GM18526 (cell line): Measurements from ENCODE around the gene ZSWIM3.

ENCODE experiments used
- POLR2A ChIP-seq: IDR thresholded peaks from 3 replicates; pipeline ENCODE4 v1.6.1; 2011; ENCODE audit not compliant: insufficient read length; ENCODE audit errors: extremely low read depth

Gene ZSWIM3

DNA sequence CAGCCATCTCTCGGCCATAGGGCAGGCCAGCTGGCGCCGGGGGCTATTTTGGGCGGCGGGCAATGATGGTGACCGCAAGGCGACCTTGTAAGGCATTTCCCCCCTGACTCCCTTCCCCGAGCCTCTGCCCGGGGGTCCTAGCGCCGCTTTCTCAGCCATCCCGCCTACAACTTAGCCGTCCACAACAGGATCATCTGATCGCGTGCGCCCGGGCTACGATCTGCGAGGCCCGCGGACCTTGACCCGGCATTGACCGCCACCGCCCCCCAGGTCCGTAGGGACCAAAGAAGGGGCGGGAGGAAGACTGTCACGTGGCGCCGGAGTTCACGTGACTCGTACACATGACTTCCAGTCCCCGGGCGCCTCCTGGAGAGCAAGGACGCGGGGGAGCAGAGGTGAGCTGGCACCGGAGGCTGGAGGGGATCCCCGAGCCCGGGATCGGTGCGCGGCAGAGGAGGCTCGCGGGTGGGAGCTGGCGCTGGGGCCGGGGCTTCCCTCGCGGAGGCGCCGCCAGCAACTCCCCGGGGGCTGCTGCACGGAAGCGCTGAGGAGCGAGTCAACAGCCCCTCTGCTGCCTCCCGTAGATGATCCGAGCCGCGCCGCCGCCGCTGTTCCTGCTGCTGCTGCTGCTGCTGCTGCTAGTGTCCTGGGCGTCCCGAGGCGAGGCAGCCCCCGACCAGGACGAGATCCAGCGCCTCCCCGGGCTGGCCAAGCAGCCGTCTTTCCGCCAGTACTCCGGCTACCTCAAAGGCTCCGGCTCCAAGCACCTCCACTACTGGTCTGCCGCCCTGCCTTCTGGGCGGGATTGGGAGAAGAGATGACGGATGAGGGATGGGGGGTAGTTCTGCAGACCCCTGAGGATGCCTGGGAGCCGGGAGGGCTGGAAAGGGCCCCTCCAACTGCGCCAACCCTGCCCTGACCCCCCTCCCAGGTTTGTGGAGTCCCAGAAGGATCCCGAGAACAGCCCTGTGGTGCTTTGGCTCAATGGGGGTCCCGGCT is 33.9 kb downstream of the ZSWIM3 start, which contains the start of the genes CTSA and NEURL2:
Gene CTSA (plus strand): TSS at position 351 of the 999 bp plus-strand sequence. CDS start 234 bp downstream, at position 585.
Gene NEURL2 (minus strand): TSS at position 224 of the 999 bp plus-strand sequence. CDS start 217 bp downstream, at position 7.
- TF ChIP-seq POLR2A, result peak; percentile 70

- TF ChIP-seq POLR2A, result no peak
Measured at GRCh38 chr20:45892049-45892825, 34.8 kb downstream of the ZSWIM3 start.

DNA sequence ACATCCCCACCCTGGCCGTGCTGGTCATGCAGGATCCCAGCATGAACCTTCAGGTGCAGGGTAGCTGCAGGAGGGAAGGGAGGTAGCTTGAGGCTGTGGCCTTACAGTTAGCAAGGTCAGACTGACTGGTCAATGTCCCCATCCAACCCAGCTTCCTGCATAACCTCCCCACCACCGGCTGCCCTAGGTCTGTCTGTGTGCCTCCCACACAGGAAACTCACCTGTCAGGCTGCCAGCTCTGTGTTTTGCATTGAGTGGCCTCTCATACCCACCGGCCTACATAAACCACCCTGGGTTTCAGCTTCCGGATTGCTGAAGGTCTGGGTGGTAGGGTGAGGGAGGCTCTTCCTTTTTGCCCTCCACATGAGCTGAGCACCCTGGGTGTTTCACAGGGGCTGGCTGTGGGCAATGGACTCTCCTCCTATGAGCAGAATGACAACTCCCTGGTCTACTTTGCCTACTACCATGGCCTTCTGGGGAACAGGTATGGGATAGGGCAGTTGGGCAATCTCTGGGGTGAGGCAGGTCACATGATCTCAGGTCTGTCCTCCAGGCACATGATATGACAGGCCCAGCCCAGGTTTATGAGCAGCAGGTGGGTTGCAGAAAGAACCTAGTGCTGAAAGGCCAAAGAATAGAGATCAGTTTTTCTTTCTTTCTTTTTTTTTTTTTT is 35.5 kb downstream of the ZSWIM3 start:
- TF ChIP-seq POLR2A, result no peak

DNA sequence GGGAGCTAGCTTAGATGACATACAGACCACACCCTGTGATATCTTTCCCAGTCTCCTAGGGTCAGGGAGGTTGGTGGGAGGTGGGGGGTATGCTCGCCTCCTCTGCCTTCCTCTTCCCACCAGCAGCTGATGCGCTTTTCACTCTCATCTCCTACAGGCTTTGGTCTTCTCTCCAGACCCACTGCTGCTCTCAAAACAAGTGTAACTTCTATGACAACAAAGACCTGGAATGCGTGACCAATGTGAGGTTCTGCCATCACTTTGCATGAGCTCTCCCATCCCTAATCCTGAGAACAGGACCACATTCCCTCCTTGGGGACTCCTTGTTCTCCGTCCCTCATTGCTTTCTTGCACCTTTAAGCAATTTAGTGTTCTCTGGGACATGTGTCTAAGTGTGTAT is 36.4 kb downstream of the ZSWIM3 start:
- TF ChIP-seq POLR2A, result no peak

DNA sequence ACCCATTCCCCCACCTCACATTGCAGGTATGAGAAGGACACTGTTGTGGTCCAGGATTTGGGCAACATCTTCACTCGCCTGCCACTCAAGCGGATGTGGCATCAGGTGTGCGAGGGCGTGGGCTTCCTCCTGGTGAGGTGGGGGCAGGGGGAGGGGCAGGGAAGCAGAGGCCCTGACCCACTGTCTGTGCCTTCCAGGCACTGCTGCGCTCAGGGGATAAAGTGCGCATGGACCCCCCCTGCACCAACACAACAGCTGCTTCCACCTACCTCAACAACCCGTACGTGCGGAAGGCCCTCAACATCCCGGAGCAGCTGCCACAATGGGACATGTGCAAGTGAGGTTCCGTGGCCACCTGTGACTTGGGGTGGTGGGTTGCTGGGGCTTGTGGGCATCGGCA is 37.4 kb downstream of the ZSWIM3 start:
- TF ChIP-seq POLR2A, result no peak

DNA sequence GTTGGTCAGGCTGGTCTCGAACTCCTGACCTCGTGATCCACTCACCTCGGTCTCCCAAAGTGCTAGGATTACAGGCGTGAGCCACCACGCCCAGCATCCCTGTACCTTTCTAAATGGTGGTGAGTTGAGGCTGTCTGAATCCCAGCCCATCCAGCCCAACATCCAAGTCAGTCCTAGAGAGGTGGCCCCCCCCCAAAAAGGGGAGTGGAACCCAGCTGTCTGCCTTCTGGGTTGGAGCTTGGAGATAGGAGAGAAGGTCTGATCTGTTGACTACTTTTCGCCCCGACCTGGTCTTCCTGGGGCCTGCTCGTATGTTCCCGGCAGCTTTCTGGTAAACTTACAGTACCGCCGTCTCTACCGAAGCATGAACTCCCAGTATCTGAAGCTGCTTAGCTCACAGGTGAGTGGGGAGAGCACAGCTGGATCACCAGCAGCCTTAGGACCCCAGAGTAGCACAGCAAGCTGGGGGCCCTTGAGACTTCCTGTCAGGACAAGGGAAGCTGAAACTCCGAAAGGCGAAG is 39.3 kb downstream of the ZSWIM3 start:
- no peak for TF ChIP-seq POLR2A

DNA sequence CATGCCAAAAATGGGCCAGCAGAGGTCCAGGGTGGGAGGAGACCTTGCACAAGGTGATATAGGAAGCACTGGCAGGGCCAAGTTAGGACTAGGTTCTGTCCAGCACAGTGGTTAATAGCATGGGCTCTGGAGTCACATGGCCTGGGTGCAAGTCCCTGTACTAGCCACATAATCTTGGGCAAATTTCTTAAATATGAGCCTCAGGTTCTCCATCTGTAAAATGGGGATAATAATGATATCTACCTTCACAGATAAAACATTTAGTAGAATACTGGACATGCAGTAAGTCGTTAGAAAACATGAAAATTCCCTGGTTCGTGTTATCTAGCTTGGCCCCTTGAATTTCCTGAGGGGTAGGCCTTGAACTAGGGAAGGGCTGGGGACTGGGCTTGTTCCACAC is 39.9 kb downstream of the ZSWIM3 start:
- no peak for TF ChIP-seq POLR2A

GRCh38 chr20:45897692-45898091 is 40.3 kb downstream of the ZSWIM3 start:
- no peak for TF ChIP-seq POLR2A

GRCh38 chr20:45898285-45898684 is 40.9 kb downstream of the ZSWIM3 start:
- no peak for TF ChIP-seq POLR2A

- no peak for TF ChIP-seq POLR2A
Measured at GRCh38 chr20:45899046-45899835, 41.8 kb downstream of the ZSWIM3 start.

DNA sequence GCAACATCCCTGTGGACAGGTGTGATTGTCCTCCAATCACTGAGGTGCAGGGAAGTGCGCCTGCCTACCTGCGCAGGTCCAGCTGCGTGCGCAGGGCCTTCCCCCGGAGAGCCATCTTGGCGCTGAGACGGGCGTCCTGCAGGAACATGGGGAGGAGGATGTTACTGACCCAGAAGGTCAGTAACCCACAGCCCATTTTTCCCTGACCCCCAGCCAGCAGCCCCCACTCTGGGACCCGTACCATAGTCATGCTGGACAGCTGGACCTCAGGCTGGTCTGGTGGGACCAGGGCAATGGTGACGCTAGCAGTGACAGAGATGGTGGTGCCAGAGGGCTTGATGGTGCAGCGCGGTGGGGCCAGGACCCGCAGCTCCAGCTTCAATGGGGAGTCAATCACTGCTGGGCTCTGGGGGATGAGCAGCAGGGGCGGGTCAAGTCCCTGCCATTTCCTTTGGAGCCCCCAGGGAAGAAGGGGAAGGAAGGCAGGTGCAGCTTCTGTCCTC is 44.8 kb downstream of the ZSWIM3 start:
- TF ChIP-seq POLR2A, result no peak

GRCh38 chr20:45904583-45905504 is 47.4 kb downstream of the ZSWIM3 start:
- no peak for TF ChIP-seq POLR2A

- TF ChIP-seq POLR2A, result no peak
Measured at GRCh38 chr20:45905505-45906079, 48.2 kb downstream of the ZSWIM3 start.
